IMR-90 (cell line): ENCODE measurements around the gene GPR32. TPM values are rescaled to one million over a fixed set of nuclear protein-coding genes. Genes with fewer than 3 reads are reported as not detected.

ENCODE experiments used
- ATAC-seq: fragments of 200-7000 bp; cut with Tn5 transposase; 2 replicates; pipeline ENCODE4 v1.9.1; 2020; ENCODE audit warnings: low read depth, mild to moderate bottlenecking, moderate library complexity
- BruUV-seq: library from RNA; stranded (reverse); fragments of 400-500 nt; replicated peaks from 2 replicates; lab custom pipeline; 2021; lab: Mats Ljungman, UMichigan
- CTCF ChIA-PET: fragments of 300-600 bp; formaldehyde crosslinking; extraction: SDS; loops from one replicate; lab custom pipeline; 2021; ENCODE audit warnings: antibody characterized with exemption; lab: Yijun Ruan, JAX
- POLR2A ChIA-PET: fragments of 300-600 bp; sonication (Branson Sonifier 250); formaldehyde crosslinking; loops from one replicate; lab custom pipeline; 2022; ENCODE audit warnings: antibody characterized with exemption; ENCODE audit not compliant: unreplicated experiment; lab: Charles Lee
- DNase-seq: peaks from one replicate; pipeline ENCODE4 v3.0.0; 2013
- H2AFZ ChIP-seq: replicated peaks from 2 replicates; pipeline ENCODE3; 2013; ENCODE audit warnings: low read length, mild to moderate bottlenecking; ENCODE audit not compliant: poor library complexity
- H2AK5ac ChIP-seq: 2 replicates; pipeline ENCODE4 v1.6.1; 2013; ENCODE audit warnings: low read depth, low read length, inconsistent platforms
- H2AK9ac ChIP-seq: replicated peaks from 2 replicates; pipeline ENCODE3; 2013; ENCODE audit warnings: mild to moderate bottlenecking, low read depth, low read length, moderate library complexity; ENCODE audit not compliant: poor library complexity
- H2BK120ac ChIP-seq: 2 replicates; pipeline ENCODE4 v1.6.1; 2013; ENCODE audit warnings: low read depth, low read length, inconsistent platforms
- H2BK15ac ChIP-seq: 3 replicates; pipeline ENCODE4 v1.6.1; 2013; ENCODE audit warnings: low read depth, low read length, inconsistent platforms
- H2BK20ac ChIP-seq: 2 replicates; pipeline ENCODE4 v1.6.1; 2013; ENCODE audit warnings: low read depth, mild to moderate bottlenecking, inconsistent platforms, low read length, moderate library complexity
- H2BK5ac ChIP-seq: 2 replicates; pipeline ENCODE4 v1.6.1; 2013; ENCODE audit warnings: mild to moderate bottlenecking, low read depth, low read length, inconsistent platforms; ENCODE audit not compliant: poor library complexity, severe bottlenecking
- H3K14ac ChIP-seq: replicated peaks from 2 replicates; pipeline ENCODE4 v1.6.1; 2013; ENCODE audit warnings: low read depth, low read length, inconsistent platforms
- H3K18ac ChIP-seq: 2 replicates; pipeline ENCODE4 v1.6.1; 2013; ENCODE audit warnings: low read depth, low read length, control low read depth
- H3K23ac ChIP-seq: 2 replicates; pipeline ENCODE4 v1.6.1; 2013; ENCODE audit warnings: low read depth, low read length, inconsistent platforms
- H3K27ac ChIP-seq: 2 replicates; pipeline ENCODE4 v1.5.1; 2013; ENCODE audit warnings: mild to moderate bottlenecking, control low read depth, low read length; ENCODE audit not compliant: insufficient read depth
- H3K27me3 ChIP-seq: 2 replicates; pipeline ENCODE4 v1.6.1; 2013; ENCODE audit warnings: low read length; ENCODE audit not compliant: control insufficient read depth, insufficient read depth
- H3K36me3 ChIP-seq: 2 replicates; pipeline ENCODE4 v1.6.1; 2013; ENCODE audit warnings: low read length, mixed read lengths; ENCODE audit not compliant: control insufficient read depth, insufficient read depth
- H3K4ac ChIP-seq: 2 replicates; pipeline ENCODE4 v1.6.1; 2013; ENCODE audit warnings: low read depth, low read length, inconsistent platforms
- H3K4me1 ChIP-seq: 2 replicates; pipeline ENCODE4 v1.6.1; 2013; ENCODE audit warnings: low read length, mixed read lengths; ENCODE audit not compliant: control insufficient read depth, insufficient read depth
- H3K4me2 ChIP-seq: 2 replicates; pipeline ENCODE4 v1.6.1; 2013; ENCODE audit warnings: low read depth, mild to moderate bottlenecking, control low read depth, low read length, moderate library complexity
- H3K4me3 ChIP-seq: 2 replicates; pipeline ENCODE4 v1.5.1; 2013; ENCODE audit warnings: low read depth, mild to moderate bottlenecking, control low read depth, low read length, moderate library complexity; ENCODE audit not compliant: insufficient read depth
- H3K56ac ChIP-seq: 2 replicates; pipeline ENCODE4 v1.6.1; 2013; ENCODE audit warnings: low read length, inconsistent platforms; ENCODE audit not compliant: insufficient read depth; ENCODE audit errors: extremely low read depth
- H3K79me1 ChIP-seq, 2 experiments: 2 replicates each; pipeline ENCODE4 v1.6.1; 2013; ENCODE audit warnings: low read length in 2 of 2, inconsistent platforms in 1 of 2, low read depth in 1 of 2
- H3K9ac ChIP-seq: 2 replicates; pipeline ENCODE4 v1.6.1; 2013; ENCODE audit warnings: low read depth, low read length, control low read depth
- H3K9me1 ChIP-seq: 2 replicates; pipeline ENCODE4 v1.6.1; 2013; ENCODE audit warnings: low read length, inconsistent platforms; ENCODE audit not compliant: insufficient read depth
- H3K9me3 ChIP-seq: 2 replicates; pipeline ENCODE4 v1.6.1; 2013; ENCODE audit warnings: low read length; ENCODE audit not compliant: control insufficient read depth, insufficient read depth
- H4K20me1 ChIP-seq: 2 replicates; pipeline ENCODE4 v1.6.1; 2013; ENCODE audit warnings: low read length, inconsistent platforms; ENCODE audit not compliant: insufficient read depth
- H4K5ac ChIP-seq: 2 replicates; pipeline ENCODE4 v1.6.1; 2013; ENCODE audit warnings: mild to moderate bottlenecking, low read depth, low read length, control low read depth
- H4K8ac ChIP-seq, 2 experiments: 2 replicates each; pipeline ENCODE4 v1.6.1; 2013; ENCODE audit warnings: low read depth in 2 of 2, low read length in 2 of 2, control low read depth in 1 of 2, inconsistent platforms in 1 of 2
- H4K91ac ChIP-seq: 2 replicates; pipeline ENCODE4 v1.6.1; 2013; ENCODE audit warnings: low read depth, low read length, inconsistent platforms; ENCODE audit not compliant: insufficient read depth
- MXI1 ChIP-seq: IDR thresholded peaks from 2 replicates; pipeline ENCODE4 v1.6.1; 2012; ENCODE audit warnings: low read depth, mild to moderate bottlenecking, low read length, moderate library complexity, borderline replicate concordance
- NFE2L2 ChIP-seq: fragments of 150-350 bp; IDR thresholded peaks from 2 replicates; pipeline ENCODE4 v1.6.1; 2016; ENCODE audit warnings: low read depth, mild to moderate bottlenecking, low read length
- WGBS, 2 experiments: methylation state at CpG; one replicate each; pipeline versions ENCODE4 v1.1.5 to v1.1.7; 2013; ENCODE audit warnings: missing lambda C conversion rate in 2 of 2; ENCODE audit not compliant: insufficient read length in 1 of 2; ENCODE audit errors: extremely low coverage in 2 of 2; 5-methylcytosine and 5-hydroxymethylcytosine counted together
- dilution Hi-C: fragments of 300-500 bp; cut with HindIII; formaldehyde crosslinking; loops from one replicate; pipeline ENCODE4 v1.14.3; 2018; ENCODE audit warnings: low sequenced_read_pairs; ENCODE audit not compliant: unreplicated experiment
- in situ Hi-C: fragments of 300-500 bp; cut with MboI; formaldehyde crosslinking; loops from 3 replicates; pipeline ENCODE4 v1.14.3; 2019; ENCODE audit warnings: low sequenced_read_pairs, inconsistent platforms, mixed read lengths
- intact Hi-C: fragments of 100-400 bp; cut with micrococcal nuclease; formaldehyde crosslinking; loops from 2 replicates; pipeline ENCODE4 v1.10.0; 2022
- polyA plus RNA-seq, 3 experiments: library from polyadenylated mRNA; depleted of rRNA; stranded (reverse); fragments of >200 nt; gene quantifications; 2 replicates each; pipeline ENCODE4 v1.2.3, GENCODE V29; 2012; ENCODE audit warnings: low replicate concordance in 1 of 3
- total RNA-seq: library from RNA; depleted of rRNA; stranded (reverse); fragments of >200 nt; gene quantifications from 2 replicates; pipeline ENCODE4 v1.2.3, GENCODE V29; 2012
- TF ChIP-seq, protein P1 (sequence below): fragments of 150-350 bp; IDR thresholded peaks from 2 replicates; pipeline ENCODE4 v1.6.1; 2017; ENCODE audit warnings: mild to moderate bottlenecking, antibody characterized with exemption, low read length, low read depth
- TF ChIP-seq, protein P2 (sequence below): fragments of 150-350 bp; IDR thresholded peaks from 2 replicates; pipeline ENCODE4 v1.6.1; 2016; ENCODE audit warnings: low read depth, mild to moderate bottlenecking, low read length, moderate library complexity, borderline replicate concordance

GPR32 gene
- total and polyA plus RNA-seq, 2 of the 4 experiments (the other 2 are of a cell fraction): not detected

DNA sequence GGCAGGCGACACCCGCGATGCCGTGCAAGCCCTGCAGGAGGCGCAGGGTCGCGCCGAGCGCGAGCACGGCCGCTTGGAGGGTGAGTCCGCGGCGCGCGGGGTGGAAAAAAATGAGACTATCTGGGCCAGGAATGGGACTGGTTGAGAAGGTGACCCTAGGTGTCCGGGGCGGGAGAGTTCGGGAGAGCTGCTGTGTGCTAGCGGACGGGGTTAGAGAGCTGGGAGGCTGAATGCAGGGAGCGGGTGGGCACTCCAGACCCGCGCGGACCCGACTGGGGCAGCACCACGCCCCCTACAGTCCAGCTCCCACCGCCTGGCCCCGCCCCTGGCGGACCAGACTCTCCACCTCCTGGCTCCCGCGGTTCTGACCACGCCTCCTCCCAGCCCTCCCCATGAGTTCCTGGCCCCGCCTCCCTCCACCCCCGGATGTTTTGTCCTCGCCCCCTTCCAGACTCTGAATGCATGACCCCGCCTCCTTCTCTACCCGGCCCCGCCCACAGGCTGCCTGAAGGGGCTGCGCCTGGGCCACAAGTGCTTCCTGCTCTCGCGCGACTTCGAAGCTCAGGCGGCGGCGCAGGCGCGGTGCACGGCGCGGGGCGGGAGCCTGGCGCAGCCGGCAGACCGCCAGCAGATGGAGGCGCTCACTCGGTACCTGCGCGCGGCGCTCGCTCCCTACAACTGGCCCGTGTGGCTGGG, 45.6 kb upstream of the GPR32 start (continued):
- TF ChIP-seq, protein P1, sequence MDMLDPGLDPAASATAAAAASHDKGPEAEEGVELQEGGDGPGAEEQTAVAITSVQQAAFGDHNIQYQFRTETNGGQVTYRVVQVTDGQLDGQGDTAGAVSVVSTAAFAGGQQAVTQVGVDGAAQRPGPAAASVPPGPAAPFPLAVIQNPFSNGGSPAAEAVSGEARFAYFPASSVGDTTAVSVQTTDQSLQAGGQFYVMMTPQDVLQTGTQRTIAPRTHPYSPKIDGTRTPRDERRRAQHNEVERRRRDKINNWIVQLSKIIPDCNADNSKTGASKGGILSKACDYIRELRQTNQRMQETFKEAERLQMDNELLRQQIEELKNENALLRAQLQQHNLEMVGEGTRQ: no peak

DNA sequence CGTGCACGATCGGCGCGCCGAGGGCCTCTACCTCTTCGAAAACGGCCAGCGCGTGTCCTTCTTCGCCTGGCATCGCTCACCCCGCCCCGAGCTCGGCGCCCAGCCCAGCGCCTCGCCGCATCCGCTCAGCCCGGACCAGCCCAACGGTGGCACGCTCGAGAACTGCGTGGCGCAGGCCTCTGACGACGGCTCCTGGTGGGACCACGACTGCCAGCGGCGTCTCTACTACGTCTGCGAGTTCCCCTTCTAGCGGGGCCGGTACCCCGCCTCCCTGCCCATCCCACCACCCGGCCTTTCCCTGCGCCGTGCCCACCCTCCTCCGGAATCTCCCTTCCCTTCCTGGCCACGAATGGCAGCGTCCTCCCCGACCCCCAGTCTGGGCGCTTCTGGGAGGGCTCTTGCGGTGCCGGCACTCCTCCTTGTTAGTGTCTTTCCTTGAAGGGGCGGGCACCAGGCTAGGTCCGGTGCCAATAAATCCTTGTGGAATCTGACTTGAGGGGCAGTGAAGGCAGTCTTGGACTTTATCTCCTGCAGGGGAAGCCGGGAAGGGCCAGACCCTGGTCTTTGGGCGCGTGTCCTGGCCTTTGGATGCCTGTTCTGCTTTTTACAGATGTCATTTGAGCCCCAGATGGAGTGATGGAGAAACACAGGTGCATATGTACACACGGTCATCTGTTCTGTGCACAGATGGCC, 44.9 kb upstream of the GPR32 start:
- Histone ChIP-seq H2BK15ac (no peak overlapping the region), H3K18ac (no peak overlapping the region), H3K4ac (peak overlapping the region; percentile 66), H3K27me3 (no peaks in the 10 kb centered on the region), H3K9me1 (peaks cover 28% of the 10 kb centered on the region), H3K36me3 (peaks cover 2% of the 10 kb centered on the region), H3K4me3 (peak overlapping the region; percentile 70), H3K27ac (peak overlapping the region; percentile 83), H2AK9ac (peak overlapping the region; percentile 92), H3K9me3 (no peaks in the 10 kb centered on the region), H3K9ac (peak overlapping the region; percentile 84), H4K8ac (peak overlapping the region; percentile 38 to 80; a peak in 2 of 4 replicates), H2AK5ac (peak overlapping the region; percentile 84), H4K5ac (peak overlapping the region; percentile 24; the same call in 1 of the 2 replicates), H4K91ac (peak overlapping the region; percentile 37; the same call in 1 of the 2 replicates), H3K4me2 (peak overlapping the region; percentile 69), H3K79me1 (peaks cover 18 to 44% of the 10 kb centered on the region in 2 experiments), H2AFZ (peak overlapping the region; percentile 99), H3K23ac (peak overlapping the region; percentile 78), H3K14ac (peak overlapping the region; percentile 90), H2BK5ac (peak overlapping the region; percentile 74), H2BK20ac (no peak overlapping the region), H3K56ac (no peak overlapping the region; the same call in none of the 2 replicates), H4K20me1 (0 out of 2 replicates have a peak, but pooled peaks cover 6% of the 10 kb centered on the region), H2BK120ac (peak overlapping the region; percentile 3; the same call in 1 of the 2 replicates), H3K4me1 (peaks cover 17% of the 10 kb centered on the region)
- in situ Hi-C loops: no loop called here
- WGBS, 2 experiments: 1% methylated on average over 31 of the region's 52 CpGs; no CpG with 5 or more reads in 1 of the 2 experiments
- peak; percentile 23 for ATAC-seq
- BruUV-seq: TSS peak; percentile 75
- ChIA-PET CTCF (interaction anchor here (0.7 to 1.6 kb wide), 8 partner anchors 10 to 73 kb away, joined by 3 to 9 read pairs (median 3); no protein-coding TSS in a partner anchor), POLR2A (interaction anchor here (0.6 kb wide), 1 partner anchor 10 kb away, joined by 4 read pairs; no protein-coding TSS in a partner anchor)
- dilution Hi-C loops: no loop called here
- no peak for TF ChIP-seq NFE2L2
- TF ChIP-seq MXI1: 0 out of 2 replicates have a peak, but pooled peaks have one; percentile 9
- TF ChIP-seq, protein P2, sequence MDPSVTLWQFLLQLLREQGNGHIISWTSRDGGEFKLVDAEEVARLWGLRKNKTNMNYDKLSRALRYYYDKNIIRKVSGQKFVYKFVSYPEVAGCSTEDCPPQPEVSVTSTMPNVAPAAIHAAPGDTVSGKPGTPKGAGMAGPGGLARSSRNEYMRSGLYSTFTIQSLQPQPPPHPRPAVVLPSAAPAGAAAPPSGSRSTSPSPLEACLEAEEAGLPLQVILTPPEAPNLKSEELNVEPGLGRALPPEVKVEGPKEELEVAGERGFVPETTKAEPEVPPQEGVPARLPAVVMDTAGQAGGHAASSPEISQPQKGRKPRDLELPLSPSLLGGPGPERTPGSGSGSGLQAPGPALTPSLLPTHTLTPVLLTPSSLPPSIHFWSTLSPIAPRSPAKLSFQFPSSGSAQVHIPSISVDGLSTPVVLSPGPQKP: no peak
- DNase-seq: no peak
- intact Hi-C loops: loop anchor here (10.0 kb wide), 1 partner anchor 379 kb away; the partner anchor contains the start of gene CTU1
